HG03025 (cell line): ENCODE data around the gene PLEKHN1.
"Not testable (repeated sequence)": the region's sequence is repeated elsewhere in the genome, so short reads cannot be mapped to it uniquely, and the experiment has no call there.

ENCODE experiments used
- ATAC-seq: cut with Tn5 transposase; IDR thresholded peaks from one replicate; pipeline ENCODE4 v1.9.1; 2021; ENCODE audit warnings: mild to moderate bottlenecking, moderate library complexity; ENCODE audit not compliant: unreplicated experiment, low FRiP score

PLEKHN1 gene

GRCh38 chr1:941588-942383 lies 24.5 kb upstream of the PLEKHN1 start:
- ATAC-seq = no peak

- no peak for ATAC-seq
These were observed 23.9 kb upstream of the PLEKHN1 start for GRCh38 chr1:942411-942821.

GRCh38 chr1:942864-943533 lies 23.3 kb upstream of the PLEKHN1 start:
- ATAC-seq = no peak

- ATAC-seq = no peak
These were observed 22.5 kb upstream of the PLEKHN1 start for GRCh38 chr1:943545-944340.

GRCh38 chr1:944341-945325 lies 21.6 kb upstream of the PLEKHN1 start:
- ATAC-seq = no peak

GRCh38 chr1:945688-946556 lies 20.4 kb upstream of the PLEKHN1 start:
- ATAC-seq = no peak

GRCh38 chr1:946811-947210 lies 19.5 kb upstream of the PLEKHN1 start:
- ATAC-seq = not testable (repeated sequence)

GRCh38 chr1:947958-948357 lies 18.3 kb upstream of the PLEKHN1 start:
- ATAC-seq = no peak

GRCh38 chr1:950268-950667 lies 16.0 kb upstream of the PLEKHN1 start:
- no peak for ATAC-seq

- ATAC-seq = no peak
These were observed 15.4 kb upstream of the PLEKHN1 start for GRCh38 chr1:950881-951280.

GRCh38 chr1:951364-951763 lies 14.9 kb upstream of the PLEKHN1 start:
- no peak for ATAC-seq

- ATAC-seq = no peak
These were observed 14.1 kb upstream of the PLEKHN1 start for GRCh38 chr1:952201-952600.

- no peak for ATAC-seq
These were observed 13.7 kb upstream of the PLEKHN1 start for GRCh38 chr1:952603-953002.

- ATAC-seq = no peak
These were observed 12.6 kb upstream of the PLEKHN1 start for GRCh38 chr1:953524-954320.

GRCh38 chr1:954927-955326 lies 11.4 kb upstream of the PLEKHN1 start:
- no peak for ATAC-seq

- no peak for ATAC-seq
These were observed 10.8 kb upstream of the PLEKHN1 start for GRCh38 chr1:955474-955873.

GRCh38 chr1:956636-957035 lies 9.6 kb upstream of the PLEKHN1 start:
- no peak for ATAC-seq
